ENCODE results near the gene SRCIN1.

DNA sequence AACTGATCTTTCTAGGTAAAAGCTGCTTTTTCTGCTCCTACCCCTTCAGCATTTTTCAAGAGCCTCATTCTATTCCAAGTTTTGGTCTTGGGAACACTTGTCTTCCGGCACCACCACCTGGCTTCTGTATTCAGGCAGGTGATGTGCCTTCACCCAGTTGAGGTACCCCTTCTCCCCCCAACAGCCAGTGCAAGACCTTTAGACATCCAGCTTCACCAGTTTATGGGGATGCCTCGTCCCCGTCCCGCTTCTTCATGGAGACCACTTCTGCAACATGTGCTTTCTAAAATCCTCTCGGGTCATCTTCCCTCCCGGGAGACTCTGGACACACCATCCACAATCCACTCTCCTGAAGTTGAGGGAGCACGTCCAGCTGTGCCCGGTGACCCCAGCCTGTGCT is 69.9 kb downstream of the SRCIN1 start:
- TF ChIP-seq, protein P1, sequence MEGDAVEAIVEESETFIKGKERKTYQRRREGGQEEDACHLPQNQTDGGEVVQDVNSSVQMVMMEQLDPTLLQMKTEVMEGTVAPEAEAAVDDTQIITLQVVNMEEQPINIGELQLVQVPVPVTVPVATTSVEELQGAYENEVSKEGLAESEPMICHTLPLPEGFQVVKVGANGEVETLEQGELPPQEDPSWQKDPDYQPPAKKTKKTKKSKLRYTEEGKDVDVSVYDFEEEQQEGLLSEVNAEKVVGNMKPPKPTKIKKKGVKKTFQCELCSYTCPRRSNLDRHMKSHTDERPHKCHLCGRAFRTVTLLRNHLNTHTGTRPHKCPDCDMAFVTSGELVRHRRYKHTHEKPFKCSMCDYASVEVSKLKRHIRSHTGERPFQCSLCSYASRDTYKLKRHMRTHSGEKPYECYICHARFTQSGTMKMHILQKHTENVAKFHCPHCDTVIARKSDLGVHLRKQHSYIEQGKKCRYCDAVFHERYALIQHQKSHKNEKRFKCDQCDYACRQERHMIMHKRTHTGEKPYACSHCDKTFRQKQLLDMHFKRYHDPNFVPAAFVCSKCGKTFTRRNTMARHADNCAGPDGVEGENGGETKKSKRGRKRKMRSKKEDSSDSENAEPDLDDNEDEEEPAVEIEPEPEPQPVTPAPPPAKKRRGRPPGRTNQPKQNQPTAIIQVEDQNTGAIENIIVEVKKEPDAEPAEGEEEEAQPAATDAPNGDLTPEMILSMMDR (IDR thresholded peaks at IDR 0.05), result no peak
- TF ChIP-seq POLR2A (IDR thresholded peaks at IDR 0.05), result no peak
